ENCODE measurements around the gene COX7B2. TPM values are rescaled to one million over a fixed set of nuclear protein-coding genes. Genes with fewer than 3 reads are reported as not detected.

COX7B2 gene
- total RNA-seq: not detected in 2 replicates

GRCh38 chr4:46909078-46909477 is at the start of gene COX7B2:
TSS of gene COX7B2 (minus strand) at chr4:46909245. CDS start at chr4:46735192, 174,053 bp downstream.

Other genes starting within 250 kb of the COX7B2 start
- gene GABRA4, start 84.3 kb upstream of the COX7B2 start, total RNA-seq: under 0.01 TPM in 1 of 2 replicates, not detected in the other
- gene GABRB1, start 122.3 kb upstream of the COX7B2 start, total RNA-seq: 0.60 and 3.9 TPM in 2 replicates

Data from bronchial smooth muscle cell (primary cell).